Ishikawa (cell line): Measurements from ENCODE around the gene RFPL1.

Experiments
- CEBPB ChIP-seq: IDR thresholded peaks from 2 replicates; pipeline ENCODE4 v1.6.1; 2012
- CREB1 ChIP-seq: IDR thresholded peaks from 2 replicates; pipeline ENCODE4 v1.6.1; 2012; ENCODE audit warnings: low read depth
- EGR1 ChIP-seq: IDR thresholded peaks from 2 replicates; pipeline ENCODE4 v1.6.1; 2012
- EP300 ChIP-seq: IDR thresholded peaks from 2 replicates; pipeline ENCODE4 v1.6.1; 2012; ENCODE audit warnings: borderline replicate concordance
- FOXM1 ChIP-seq: IDR thresholded peaks from 2 replicates; pipeline ENCODE4 v1.6.1; 2012; ENCODE audit warnings: low read depth, borderline replicate concordance
- TAF1 ChIP-seq: IDR thresholded peaks from 2 replicates; pipeline ENCODE4 v1.6.1; 2012; ENCODE audit warnings: low read depth, mild to moderate bottlenecking
- ZBTB7A ChIP-seq: IDR thresholded peaks from 2 replicates; pipeline ENCODE4 v1.6.1; 2012; ENCODE audit warnings: low read depth
- TF ChIP-seq, protein P1 (sequence below): IDR thresholded peaks from 2 replicates; pipeline ENCODE4 v1.6.1; 2012

DNA sequence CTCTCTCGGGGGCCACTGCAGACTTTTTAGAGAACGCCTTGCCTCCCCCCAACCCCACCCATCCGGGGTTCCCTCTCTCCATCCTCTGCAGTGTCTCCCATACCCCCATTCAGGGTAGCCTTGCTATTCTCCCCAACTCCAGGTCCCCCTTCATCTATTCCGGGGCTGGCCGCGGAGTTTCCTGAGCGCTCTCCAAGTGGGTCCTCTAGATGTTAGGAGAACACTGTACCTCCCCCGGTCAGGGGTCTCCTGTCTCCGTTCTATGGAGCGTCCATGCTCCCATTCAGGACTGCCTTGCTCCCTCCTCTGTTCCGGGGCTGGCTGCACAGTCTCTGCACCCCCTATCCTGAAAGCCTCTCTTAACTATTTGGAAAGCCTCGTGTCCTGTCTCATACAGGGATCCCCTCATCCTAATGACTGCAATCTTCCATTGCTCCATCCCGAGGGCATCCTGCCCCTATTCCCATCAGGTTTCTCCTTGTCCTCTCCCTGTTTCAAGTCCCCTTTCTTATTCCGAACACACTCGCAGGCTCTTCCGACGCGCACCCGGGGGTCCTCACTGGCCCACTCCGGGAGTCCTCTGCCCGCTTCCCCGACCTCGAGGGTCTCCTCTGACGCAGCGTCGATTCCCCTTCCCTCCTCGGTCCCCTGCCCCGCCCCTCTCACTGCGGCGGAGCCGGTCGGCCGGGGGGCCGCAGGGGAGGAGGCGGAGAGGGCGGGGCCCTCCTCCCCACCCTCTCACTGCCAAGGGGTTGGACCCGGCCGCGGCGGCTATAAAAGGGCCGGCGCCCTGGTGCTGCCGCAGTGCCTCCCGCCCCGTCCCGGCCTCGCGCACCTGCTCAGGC lies 41.3 kb downstream of the RFPL1 start, which contains the start of gene NEFH:
- TF ChIP-seq ZBTB7A = peak; percentile 79; the same call in 1 of the 2 replicates
- no peak for TF ChIP-seq FOXM1
- peak; percentile 42; the same call in 1 of the 2 replicates for TF ChIP-seq TAF1
- TF ChIP-seq, protein P1, sequence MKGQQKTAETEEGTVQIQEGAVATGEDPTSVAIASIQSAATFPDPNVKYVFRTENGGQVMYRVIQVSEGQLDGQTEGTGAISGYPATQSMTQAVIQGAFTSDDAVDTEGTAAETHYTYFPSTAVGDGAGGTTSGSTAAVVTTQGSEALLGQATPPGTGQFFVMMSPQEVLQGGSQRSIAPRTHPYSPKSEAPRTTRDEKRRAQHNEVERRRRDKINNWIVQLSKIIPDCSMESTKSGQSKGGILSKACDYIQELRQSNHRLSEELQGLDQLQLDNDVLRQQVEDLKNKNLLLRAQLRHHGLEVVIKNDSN = no peak
- TF ChIP-seq CREB1 = no peak
- TF ChIP-seq CEBPB = no peak
- TF ChIP-seq EGR1 = no peak
- TF ChIP-seq EP300 = no peak
